Left colon (tissue), 2 donors: Measurements from ENCODE around the gene AQP6. TPM values are rescaled to one million over a fixed set of nuclear protein-coding genes. Genes with fewer than 3 reads are reported as not detected.
"Not testable (repeated sequence)": the region's sequence is repeated elsewhere in the genome, so short reads cannot be mapped to it uniquely, and the experiment has no call there.

Experiments used
- ATAC-seq: fragments of 200-7000 bp; cut with Tn5 transposase; one replicate; pipeline ENCODE4 v1.9.1; 2020; ENCODE audit warnings: mild to moderate bottlenecking, moderate library complexity
- DNase-seq, 2 donors: peaks; one replicate each; pipeline ENCODE4 v3.0.0-alpha.2; 2020
- intact Hi-C, 2 donors: fragments of 100-400 bp; cut with DNase I in 1 of 2; cut with micrococcal nuclease in 1 of 2; formaldehyde crosslinking; loops; one replicate each; pipeline versions ENCODE4 v1.11.2 to v1.14.0; 2022; cut with DNase I, micrococcal nuclease
- total RNA-seq, 2 donors: library from RNA; stranded (reverse); fragmentation: NEBNext Ultra II Directional; extraction: Animal tissue kit (Norgen Biotek cat#: 25700); gene quantifications; one replicate each; pipeline ENCODE4 v1.2.1, GENCODE V29; 2021
- donor health status: DM: no; HTN: no; CAD: no.
- donor health status: DM: yes; HTN: yes; CAD: no.

Gene AQP6
- total RNA-seq, 2 donors from 2014 or later: not detected

- ATAC-seq: no peak
- DNase-seq: no peak
- intact Hi-C loops: no loop called here
Observed at GRCh38 chr12:49979016-49979586, 6.4 kb downstream of the AQP6 start.

GRCh38 chr12:49979791-49980190, 7.0 kb downstream of the AQP6 start:
- intact Hi-C loops: no loop called here
- DNase-seq (no peak), ATAC-seq (no peak)

- intact Hi-C loops: no loop called here
- ATAC-seq (no peak), DNase-seq (no peak)
Observed at GRCh38 chr12:49980501-49981349, 8.0 kb downstream of the AQP6 start.

GRCh38 chr12:49982246-49983087, 9.7 kb downstream of the AQP6 start:
- no peak for ATAC-seq
- intact Hi-C loops: no loop called here
- no peak for DNase-seq

GRCh38 chr12:49983892-49984291, 11.1 kb downstream of the AQP6 start:
- no peak for DNase-seq
- intact Hi-C loops: no loop called here
- ATAC-seq: peak; percentile 58

- no peak for ATAC-seq
- intact Hi-C loops: no loop called here
- DNase-seq: no peak
Observed at GRCh38 chr12:49984476-49985359, 12.0 kb downstream of the AQP6 start.

GRCh38 chr12:49985981-49986380, 13.2 kb downstream of the AQP6 start:
- no peak for DNase-seq
- intact Hi-C loops: no loop called here
- no peak for ATAC-seq

GRCh38 chr12:49986476-49986875, 13.7 kb downstream of the AQP6 start:
- DNase-seq, intact Hi-C loops: not testable (repeated sequence)

GRCh38 chr12:49987625-49988303, 15.0 kb downstream of the AQP6 start:
- DNase-seq (no peak), ATAC-seq (peak; percentile 14)
- intact Hi-C loops: no loop called here

More at GRCh38 chr12:49986476-49986875, 13.7 kb downstream of the AQP6 start:
- ATAC-seq: not testable (repeated sequence)

GRCh38 chr12:49989400-49989799, 16.7 kb downstream of the AQP6 start:
- intact Hi-C loops, DNase-seq, ATAC-seq: not testable (repeated sequence)

- DNase-seq (no peak), ATAC-seq (no peak)
- intact Hi-C loops: no loop called here
Observed at GRCh38 chr12:49990273-49990672, 17.5 kb downstream of the AQP6 start.

- DNase-seq (no peak), ATAC-seq (no peak)
- intact Hi-C loops: no loop called here
Observed at GRCh38 chr12:49998453-49998852, 25.7 kb downstream of the AQP6 start.

GRCh38 chr12:50003595-50003994, 30.8 kb downstream of the AQP6 start:
- intact Hi-C loops: no loop called here
- ATAC-seq (no peak), DNase-seq (no peak)

GRCh38 chr12:50004696-50005095, 31.9 kb downstream of the AQP6 start:
- intact Hi-C loops: no loop called here
- ATAC-seq (no peak), DNase-seq (no peak)

GRCh38 chr12:50005175-50005574, 32.4 kb downstream of the AQP6 start:
- DNase-seq (no peak), ATAC-seq (no peak)
- intact Hi-C loops: no loop called here

GRCh38 chr12:50006280-50006679, 33.5 kb downstream of the AQP6 start:
- intact Hi-C loops: no loop called here
- ATAC-seq (no peak), DNase-seq (no peak)

GRCh38 chr12:50006754-50007442, 34.2 kb downstream of the AQP6 start:
- DNase-seq: no peak
- peak; percentile 56 for ATAC-seq
- intact Hi-C loops: no loop called here
